IMR-90 (cell line): ENCODE data around the gene RUSF1. TPM values are rescaled to one million over a fixed set of nuclear protein-coding genes. Genes with fewer than 3 reads are reported as not detected.

Experiments used
- BHLHE40 ChIP-seq: fragments of 150-350 bp; IDR thresholded peaks from 2 replicates; pipeline ENCODE4 v1.6.1; 2016; ENCODE audit warnings: mild to moderate bottlenecking, low read depth, low read length
- FOS ChIP-seq: fragments of 150-350 bp; IDR thresholded peaks from 2 replicates; pipeline ENCODE4 v1.6.1; 2016; ENCODE audit warnings: low read depth, low read length
- MXI1 ChIP-seq: IDR thresholded peaks from 2 replicates; pipeline ENCODE4 v1.6.1; 2012; ENCODE audit warnings: low read depth, mild to moderate bottlenecking, low read length, moderate library complexity, borderline replicate concordance
- POLR2A ChIP-seq: IDR thresholded peaks from 2 replicates; pipeline ENCODE4 v1.6.1; 2012; ENCODE audit warnings: mild to moderate bottlenecking, low read depth, low read length
- RAD21 ChIP-seq: IDR thresholded peaks from 2 replicates; pipeline ENCODE4 v1.6.1; 2012; ENCODE audit warnings: low read length, improper control_type of control experiment
- RCOR1 ChIP-seq: IDR thresholded peaks from 2 replicates; pipeline ENCODE4 v1.6.1; 2012; ENCODE audit warnings: mild to moderate bottlenecking, low read length, improper control_type of control experiment; ENCODE audit not compliant: insufficient replicate concordance
- SMC3 ChIP-seq: fragments of 150-350 bp; IDR thresholded peaks from 2 replicates; pipeline ENCODE4 v1.6.1; 2016; ENCODE audit warnings: low read depth, mild to moderate bottlenecking, antibody characterized with exemption, low read length, moderate library complexity
- polyA plus RNA-seq, 3 experiments: library from polyadenylated mRNA; depleted of rRNA; stranded (reverse); fragments of >200 nt; gene quantifications; 2 replicates each; pipeline ENCODE4 v1.2.3, GENCODE V29; 2012; ENCODE audit warnings: low replicate concordance in 1 of 3
- total RNA-seq: library from RNA; depleted of rRNA; stranded (reverse); fragments of >200 nt; gene quantifications from 2 replicates; pipeline ENCODE4 v1.2.3, GENCODE V29; 2012

The RUSF1 gene
- total and polyA plus RNA-seq, 2 of the 4 experiments (the other 2 are of a cell fraction), result 22.9 to 65.0 TPM

DNA sequence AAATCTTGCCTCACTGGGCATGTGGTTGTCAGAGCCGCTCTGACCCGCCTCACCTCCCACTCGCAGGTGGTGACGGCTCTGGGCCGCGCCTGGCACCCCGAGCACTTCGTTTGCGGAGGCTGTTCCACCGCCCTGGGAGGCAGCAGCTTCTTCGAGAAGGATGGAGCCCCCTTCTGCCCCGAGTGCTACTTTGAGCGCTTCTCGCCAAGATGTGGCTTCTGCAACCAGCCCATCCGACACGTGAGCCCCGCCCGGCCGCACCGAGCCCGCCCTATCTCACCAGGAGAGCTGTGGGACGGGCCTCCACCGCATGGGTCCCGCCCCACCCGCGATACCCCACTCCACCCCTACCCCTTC lies 32.3 kb downstream of the RUSF1 start (continued):
- no peak for TF ChIP-seq MXI1
- no peak for TF ChIP-seq FOS
- TF ChIP-seq POLR2A, result no peak
- TF ChIP-seq RCOR1, result no peak
- no peak for TF ChIP-seq RAD21
- TF ChIP-seq BHLHE40, result no peak
- TF ChIP-seq SMC3, result no peak
